HepG2 (cell line): ENCODE measurements around the gene PPDPF. TPM values are rescaled to one million over a fixed set of nuclear protein-coding genes. Genes with fewer than 3 reads are reported as not detected.

Experiments used
- ARNTL ChIP-seq: sonication (generic); formaldehyde crosslinking; IDR thresholded peaks from 2 replicates; pipeline ENCODE4 v1.4.0; 2020; ENCODE audit warnings: mild to moderate bottlenecking, missing genetic modification reagents
- ATF1 ChIP-seq: IDR thresholded peaks from 2 replicates; pipeline ENCODE4 v1.6.1; 2016; ENCODE audit warnings: mild to moderate bottlenecking, control low read depth
- BORCS8-MEF2B ChIP-seq: sonication (generic); formaldehyde crosslinking; IDR thresholded peaks from 2 replicates; pipeline ENCODE4 v1.8.0; 2022; ENCODE audit warnings: mild to moderate bottlenecking, missing genetic modification reagents
- DPF2 ChIP-seq: sonication (generic); formaldehyde crosslinking; IDR thresholded peaks from 2 replicates; pipeline ENCODE4 v1.4.0; 2020; ENCODE audit warnings: mild to moderate bottlenecking, low read depth, missing genetic modification reagents, borderline replicate concordance
- HNF1A ChIP-seq, 2 experiments: sonication (generic) in 1 of 2; formaldehyde crosslinking in 1 of 2; IDR thresholded peaks; 2 replicates each; pipeline versions ENCODE4 v1.4.0 to v1.6.1; 2016 to 2020; ENCODE audit warnings: borderline replicate concordance in 1 of 2, low read depth in 1 of 2, mild to moderate bottlenecking in 1 of 2, missing genetic modification reagents in 1 of 2
- KLF13 ChIP-seq: sonication (generic); formaldehyde crosslinking; IDR thresholded peaks from 2 replicates; pipeline ENCODE4 v1.4.0; 2020; ENCODE audit warnings: mild to moderate bottlenecking, missing genetic modification reagents
- POLR2AphosphoS2 ChIP-seq: IDR thresholded peaks from 2 replicates; pipeline ENCODE4 v1.6.1; 2011; ENCODE audit warnings: low read depth, low read length, improper control_type of control experiment
- SPEN ChIP-seq: sonication (generic); formaldehyde crosslinking; IDR thresholded peaks from 2 replicates; pipeline ENCODE4 v1.5.1; 2020; ENCODE audit warnings: low read depth, mild to moderate bottlenecking, missing genetic modification reagents
- SYNCRIP ChIP-seq: fragments of 200-400 bp; formaldehyde crosslinking; IDR thresholded peaks from 2 replicates; pipeline ENCODE4 v1.6.1; 2018; ENCODE audit warnings: mild to moderate bottlenecking, low read depth, low read length; ENCODE audit not compliant: insufficient read depth
- TAF15 ChIP-seq: fragments of 200-400 bp; formaldehyde crosslinking; IDR thresholded peaks from one replicate; pipeline ENCODE4 v1.6.1; 2018; ENCODE audit warnings: mild to moderate bottlenecking, low read depth, low read length; ENCODE audit not compliant: poor library complexity, severe bottlenecking
- ZNF101 ChIP-seq: sonication (generic); formaldehyde crosslinking; IDR thresholded peaks from 2 replicates; pipeline ENCODE4 v1.4.0; 2020; ENCODE audit warnings: mild to moderate bottlenecking, low read depth, missing genetic modification reagents, borderline replicate concordance
- ZNF230 ChIP-seq: sonication (generic); formaldehyde crosslinking; IDR thresholded peaks from 2 replicates; pipeline ENCODE4 v1.4.0; 2020; ENCODE audit warnings: mild to moderate bottlenecking, missing genetic modification reagents
- ZNF232 ChIP-seq: sonication (generic); formaldehyde crosslinking; IDR thresholded peaks from 2 replicates; pipeline ENCODE4 v1.4.0; 2020; ENCODE audit warnings: missing genetic modification reagents, borderline replicate concordance
- ZNF343 ChIP-seq: sonication (generic); formaldehyde crosslinking; IDR thresholded peaks from 2 replicates; pipeline ENCODE4 v1.4.0; 2020; ENCODE audit warnings: mild to moderate bottlenecking, missing genetic modification reagents
- ZNF670 ChIP-seq: sonication (generic); formaldehyde crosslinking; IDR thresholded peaks from 2 replicates; pipeline ENCODE4 v1.8.0; 2022; ENCODE audit warnings: mild to moderate bottlenecking, missing genetic modification reagents, borderline replicate concordance
- ZNF816 ChIP-seq: sonication (generic); formaldehyde crosslinking; IDR thresholded peaks from 2 replicates; pipeline ENCODE4 v1.8.0; 2022; ENCODE audit warnings: missing genetic modification reagents, mild to moderate bottlenecking, borderline replicate concordance
- ZSCAN12 ChIP-seq: sonication (generic); formaldehyde crosslinking; IDR thresholded peaks from 2 replicates; pipeline ENCODE4 v1.9.0; 2021; ENCODE audit warnings: mild to moderate bottlenecking, missing genetic modification reagents
- ZZZ3 ChIP-seq: sonication (generic); formaldehyde crosslinking; IDR thresholded peaks from 2 replicates; pipeline ENCODE4 v1.4.0; 2020; ENCODE audit warnings: missing genetic modification reagents, mild to moderate bottlenecking, borderline replicate concordance
- polyA plus RNA-seq, 8 experiments: library from polyadenylated mRNA; depleted of rRNA in 3 of 8; stranded (reverse) in 7 of 8; unstranded in 1 of 8; fragments of >200 nt; fragmentation: Illumina TruSeq in 4 of 8; extraction: Trizol in 4 of 8; gene quantifications; 2 replicates each; pipeline versions ENCODE4 v1.2.1 to v1.2.3, GENCODE V29; 2011 to 2016; ENCODE audit warnings: low read depth in 4 of 8, missing spikeins in 1 of 8, mixed read lengths in 1 of 8; ENCODE audit not compliant: insufficient read depth in 1 of 8
- total RNA-seq, 5 experiments: library from RNA; depleted of rRNA; stranded (reverse); fragments of >200 nt; fragmentation: Illumina TruSeq; extraction: Trizol; gene quantifications; 2 replicates each; pipeline ENCODE4 v1.2.3, GENCODE V29; 2016; ENCODE audit warnings: low read depth in 1 of 5
- TF ChIP-seq, protein P1 (sequence below): sonication (generic); formaldehyde crosslinking; IDR thresholded peaks from 2 replicates; pipeline ENCODE4 v1.5.1; 2020; ENCODE audit warnings: missing genetic modification reagents, mild to moderate bottlenecking, borderline replicate concordance
- TF ChIP-seq, protein P2 (sequence below): IDR thresholded peaks from 2 replicates; pipeline ENCODE4 v1.6.1; 2016; ENCODE audit warnings: low read depth, control low read depth

PPDPF gene
- total and polyA plus RNA-seq, 2 of the 13 experiments (the other 11 are each of a cell fraction or from before 2014, with no cell fraction given) = 1.8 to 7.0 TPM

GRCh38 chr20:63540417-63541186 lies 20.0 kb downstream of the PPDPF start (continued):
- no peak for TF ChIP-seq ATF1 (CRISPR knock-in tag)
- no peak for TF ChIP-seq SYNCRIP
- no peak for TF ChIP-seq TAF15
- TF ChIP-seq ZNF343 (CRISPR knock-in tag) = 0 out of 2 replicates have a peak, but pooled peaks have one; percentile 47
- no peak for TF ChIP-seq ZSCAN12
- no peak for TF ChIP-seq ZNF816 (CRISPR knock-in tag)
- TF ChIP-seq, protein P1, sequence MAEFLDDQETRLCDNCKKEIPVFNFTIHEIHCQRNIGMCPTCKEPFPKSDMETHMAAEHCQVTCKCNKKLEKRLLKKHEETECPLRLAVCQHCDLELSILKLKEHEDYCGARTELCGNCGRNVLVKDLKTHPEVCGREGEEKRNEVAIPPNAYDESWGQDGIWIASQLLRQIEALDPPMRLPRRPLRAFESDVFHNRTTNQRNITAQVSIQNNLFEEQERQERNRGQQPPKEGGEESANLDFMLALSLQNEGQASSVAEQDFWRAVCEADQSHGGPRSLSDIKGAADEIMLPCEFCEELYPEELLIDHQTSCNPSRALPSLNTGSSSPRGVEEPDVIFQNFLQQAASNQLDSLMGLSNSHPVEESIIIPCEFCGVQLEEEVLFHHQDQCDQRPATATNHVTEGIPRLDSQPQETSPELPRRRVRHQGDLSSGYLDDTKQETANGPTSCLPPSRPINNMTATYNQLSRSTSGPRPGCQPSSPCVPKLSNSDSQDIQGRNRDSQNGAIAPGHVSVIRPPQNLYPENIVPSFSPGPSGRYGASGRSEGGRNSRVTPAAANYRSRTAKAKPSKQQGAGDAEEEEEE (CRISPR knock-in tag) = no peak; the same call in 1 of the 2 replicates
- 0 out of 2 replicates have a peak, but pooled peaks have one; percentile 37 for TF ChIP-seq ZZZ3 (CRISPR knock-in tag)
- no peak for TF ChIP-seq POLR2AphosphoS2
- peak; percentile 52; the same call in 1 of the 2 replicates for TF ChIP-seq KLF13
- TF ChIP-seq, protein P2, sequence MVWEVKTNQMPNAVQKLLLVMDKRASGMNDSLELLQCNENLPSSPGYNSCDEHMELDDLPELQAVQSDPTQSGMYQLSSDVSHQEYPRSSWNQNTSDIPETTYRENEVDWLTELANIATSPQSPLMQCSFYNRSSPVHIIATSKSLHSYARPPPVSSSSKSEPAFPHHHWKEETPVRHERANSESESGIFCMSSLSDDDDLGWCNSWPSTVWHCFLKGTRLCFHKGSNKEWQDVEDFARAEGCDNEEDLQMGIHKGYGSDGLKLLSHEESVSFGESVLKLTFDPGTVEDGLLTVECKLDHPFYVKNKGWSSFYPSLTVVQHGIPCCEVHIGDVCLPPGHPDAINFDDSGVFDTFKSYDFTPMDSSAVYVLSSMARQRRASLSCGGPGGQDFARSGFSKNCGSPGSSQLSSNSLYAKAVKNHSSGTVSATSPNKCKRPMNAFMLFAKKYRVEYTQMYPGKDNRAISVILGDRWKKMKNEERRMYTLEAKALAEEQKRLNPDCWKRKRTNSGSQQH = no peak
- TF ChIP-seq HNF1A (IDR thresholded peaks at IDR 0.05; ENCODE audit: low read depth) = no peak
- TF ChIP-seq HNF1A (CRISPR knock-in tag; IDR thresholded peaks at IDR 0.05; ENCODE audit: borderline replicate concordance) = 0 out of 2 replicates have a peak, but pooled peaks have one; percentile 31
- TF ChIP-seq ZNF230 (CRISPR knock-in tag) = 0 out of 2 replicates have a peak, but pooled peaks have one; percentile 56
- no peak for TF ChIP-seq ZNF232
- TF ChIP-seq DPF2 (CRISPR knock-in tag) = 0 out of 2 replicates have a peak, but pooled peaks have one; percentile 29
- TF ChIP-seq ARNTL (CRISPR knock-in tag) = 0 out of 2 replicates have a peak, but pooled peaks have one; percentile 10
- no peak for TF ChIP-seq ZNF670 (CRISPR knock-in tag)
- TF ChIP-seq BORCS8-MEF2B = 0 out of 2 replicates have a peak, but pooled peaks have one; percentile 43
- no peak for TF ChIP-seq ZNF101 (CRISPR knock-in tag)
- 0 out of 2 replicates have a peak, but pooled peaks have one; percentile 22 for TF ChIP-seq SPEN (CRISPR knock-in tag)
